IPS-20b (cell line): ENCODE data around the gene CEBPA.
"Not testable (repeated sequence)": the region's sequence is repeated elsewhere in the genome, so short reads cannot be mapped to it uniquely, and the experiment has no call there.

Experiments used
- H3K27ac ChIP-seq: one replicate; pipeline ENCODE4 v1.5.1; 2013; ENCODE audit warnings: low read length
- H3K27me3 ChIP-seq: 2 replicates; pipeline ENCODE4 v1.6.1; 2013; ENCODE audit warnings: mild to moderate bottlenecking, low read length, inconsistent platforms; ENCODE audit not compliant: insufficient read depth
- H3K36me3 ChIP-seq: 2 replicates; pipeline ENCODE4 v1.6.1; 2013; ENCODE audit warnings: low read depth, mild to moderate bottlenecking, inconsistent platforms, low read length, moderate library complexity; ENCODE audit not compliant: insufficient read depth
- H3K4me1 ChIP-seq: 2 replicates; pipeline ENCODE4 v1.6.1; 2013; ENCODE audit warnings: mild to moderate bottlenecking, control low read depth, inconsistent platforms, low read length, moderate library complexity; ENCODE audit not compliant: insufficient read depth
- H3K4me3 ChIP-seq: 2 replicates; pipeline ENCODE4 v1.5.1; 2013; ENCODE audit warnings: mild to moderate bottlenecking, low read length, inconsistent platforms
- H3K9ac ChIP-seq: 2 replicates; pipeline ENCODE4 v1.6.1; 2013; ENCODE audit warnings: low read depth, mild to moderate bottlenecking, inconsistent platforms, low read length, moderate library complexity
- H3K9me3 ChIP-seq: 2 replicates; pipeline ENCODE4 v1.6.1; 2013; ENCODE audit warnings: mild to moderate bottlenecking, low read depth, low read length, inconsistent platforms; ENCODE audit not compliant: insufficient read depth

CEBPA gene

DNA sequence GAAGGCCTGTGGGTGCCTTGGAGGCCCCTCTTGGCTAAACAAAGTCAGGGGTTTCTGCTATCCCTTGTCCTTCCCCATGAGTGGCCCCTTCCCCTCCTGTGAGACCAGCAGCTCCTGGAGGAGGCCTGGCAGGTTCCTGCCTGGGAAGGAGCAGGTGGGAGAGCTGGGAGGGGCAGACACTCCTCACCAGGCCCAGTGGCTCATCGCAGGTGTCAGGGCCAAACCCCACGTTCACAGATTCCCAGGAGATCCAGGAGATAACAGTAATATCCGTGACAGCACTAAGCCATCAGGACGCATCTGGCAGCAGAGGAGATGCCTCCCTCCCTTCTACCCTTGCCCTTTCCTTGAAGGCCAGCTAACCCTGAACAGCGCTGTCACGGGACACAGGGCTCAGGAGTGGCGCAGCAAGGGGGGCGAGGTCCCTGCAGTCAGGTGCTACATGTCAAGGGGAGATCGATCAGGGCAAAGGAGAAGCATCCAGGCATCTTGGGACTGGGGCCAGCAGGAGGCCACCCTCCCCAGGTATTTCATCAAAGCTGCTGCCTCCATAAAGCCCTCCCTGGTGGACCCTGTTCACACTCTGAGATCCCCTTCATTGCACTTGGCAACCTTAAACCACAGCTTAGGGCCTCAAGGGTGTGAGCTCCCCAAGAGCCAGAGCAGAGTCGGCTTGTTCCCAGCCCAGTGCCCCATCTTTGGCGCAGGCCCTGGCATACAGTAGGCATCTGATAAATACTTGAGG lies 4.8 kb downstream of the CEBPA start:
- H3K4me1 ChIP-seq = no peaks in the 10 kb centered on the region
- no peaks in the 10 kb centered on the region for H3K36me3 ChIP-seq
- H3K27ac ChIP-seq = no peak overlapping the region
- H3K9ac ChIP-seq = no peak overlapping the region
- H3K4me3 ChIP-seq = no peak overlapping the region
- H3K9me3 ChIP-seq = no peaks in the 10 kb centered on the region
- H3K27me3 ChIP-seq = peaks cover 54% of the 10 kb centered on the region

GRCh38 chr19:33296488-33296971 lies 5.8 kb downstream of the CEBPA start:
- Histone ChIP-seq H3K4me3 (no peak overlapping the region), H3K9me3 (no peaks in the 10 kb centered on the region), H3K36me3 (no peaks in the 10 kb centered on the region), H3K27me3 (peaks cover 47% of the 10 kb centered on the region), H3K27ac (no peak overlapping the region), H3K9ac (no peak overlapping the region), H3K4me1 (no peaks in the 10 kb centered on the region)

- H3K4me1 ChIP-seq = no peaks in the 10 kb centered on the region
- H3K27ac ChIP-seq = no peak overlapping the region
- peaks cover 40% of the 10 kb centered on the region for H3K27me3 ChIP-seq
Measured at GRCh38 chr19:33295621-33296487, 6.5 kb downstream of the CEBPA start.

DNA sequence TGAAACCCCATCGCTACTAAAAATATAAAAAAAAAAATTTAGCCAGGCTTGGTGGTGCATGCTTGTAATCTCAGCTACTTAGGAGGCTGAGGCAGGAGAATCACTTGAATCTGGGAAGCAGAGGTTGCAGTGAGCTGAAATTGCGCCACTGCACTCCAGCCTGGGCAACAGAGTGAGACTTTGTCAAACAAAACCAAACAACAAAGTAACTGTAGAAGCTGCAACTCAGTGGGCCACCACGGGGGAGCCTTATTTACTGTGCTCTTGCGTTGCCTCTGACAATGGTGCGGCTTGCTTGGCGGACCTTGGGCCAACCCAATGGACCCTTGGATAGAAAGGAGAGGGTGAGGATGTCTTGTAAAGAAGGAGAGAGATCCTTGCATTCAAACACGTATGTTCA lies 7.3 kb downstream of the CEBPA start:
- H3K4me1 ChIP-seq, H3K27ac ChIP-seq, H3K9ac ChIP-seq, H3K9me3 ChIP-seq, H3K36me3 ChIP-seq, H3K4me3 ChIP-seq: not testable (repeated sequence)
- peaks cover 32% of the 10 kb centered on the region for H3K27me3 ChIP-seq

More at GRCh38 chr19:33295621-33296487, 6.5 kb downstream of the CEBPA start:
- Histone ChIP-seq H3K4me3 (no peak overlapping the region), H3K36me3 (no peaks in the 10 kb centered on the region), H3K9me3 (no peaks in the 10 kb centered on the region), H3K9ac (no peak overlapping the region)

GRCh38 chr19:33294058-33294798 lies 8.1 kb downstream of the CEBPA start:
- Histone ChIP-seq H3K4me1 (no peaks in the 10 kb centered on the region), H3K27ac (no peak overlapping the region), H3K9ac (no peak overlapping the region), H3K36me3 (no peaks in the 10 kb centered on the region), H3K9me3 (no peaks in the 10 kb centered on the region), H3K4me3 (no peak overlapping the region), H3K27me3 (peaks cover 24% of the 10 kb centered on the region)

GRCh38 chr19:33293255-33294057 lies 8.9 kb downstream of the CEBPA start:
- no peak overlapping the region for H3K9ac ChIP-seq
- peaks cover 16% of the 10 kb centered on the region for H3K27me3 ChIP-seq
- H3K27ac ChIP-seq = no peak overlapping the region
- H3K4me3 ChIP-seq = no peak overlapping the region
- H3K36me3 ChIP-seq = no peaks in the 10 kb centered on the region
- no peaks in the 10 kb centered on the region for H3K9me3 ChIP-seq
- no peaks in the 10 kb centered on the region for H3K4me1 ChIP-seq

- Histone ChIP-seq H3K36me3 (no peaks in the 10 kb centered on the region), H3K9me3 (no peaks in the 10 kb centered on the region), H3K9ac (no peak overlapping the region), H3K27me3 (peaks cover 9% of the 10 kb centered on the region), H3K4me3 (no peak overlapping the region), H3K4me1 (no peaks in the 10 kb centered on the region), H3K27ac (no peak overlapping the region)
Measured at GRCh38 chr19:33292595-33293254, 9.6 kb downstream of the CEBPA start.

DNA sequence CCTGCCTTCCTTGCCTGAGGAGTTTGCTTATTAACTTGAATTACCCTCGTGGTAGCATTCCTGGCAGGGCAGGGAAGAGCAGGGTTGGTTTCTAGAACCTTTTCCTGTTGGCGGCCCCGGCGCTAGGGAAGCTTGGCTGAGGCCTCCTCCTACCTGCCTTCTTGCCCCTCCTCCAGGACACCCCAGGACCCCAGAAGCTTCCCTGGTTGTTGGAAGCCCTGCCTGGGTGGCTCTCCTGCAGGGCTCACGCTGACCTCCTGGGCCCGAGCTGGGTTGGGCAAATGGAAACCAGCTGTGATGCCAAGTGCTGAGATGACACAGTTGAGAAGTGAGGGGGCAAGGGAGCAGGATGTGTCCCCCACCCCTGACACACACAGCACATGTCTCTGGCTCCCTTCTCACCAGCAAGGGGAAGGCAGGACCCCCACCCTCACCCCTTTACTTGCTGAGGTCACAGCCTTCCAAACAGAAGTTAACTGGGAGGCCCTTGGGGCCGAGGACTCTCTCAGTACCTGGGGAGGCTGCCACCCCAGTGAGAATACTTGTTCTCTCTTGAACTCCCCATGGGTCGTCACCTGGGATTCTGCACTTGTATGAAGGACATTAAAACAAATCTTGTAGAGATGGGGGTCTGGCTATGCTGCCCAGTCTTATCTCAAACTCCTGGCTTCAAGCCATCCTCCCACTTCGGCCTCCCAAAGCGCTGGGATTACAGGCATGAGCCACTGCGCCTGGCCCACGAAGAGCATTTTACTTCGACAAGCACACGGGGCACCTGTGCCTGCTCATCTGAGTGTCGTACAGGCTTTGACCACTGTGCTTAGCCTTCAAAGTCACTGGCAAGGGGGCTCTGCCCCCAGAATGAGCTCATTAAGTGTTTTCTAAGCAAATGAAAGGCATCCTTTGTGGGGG lies 10.5 kb downstream of the CEBPA start:
- H3K36me3 ChIP-seq = no peaks in the 10 kb centered on the region
- H3K4me3 ChIP-seq = no peak overlapping the region
- H3K4me1 ChIP-seq = no peaks in the 10 kb centered on the region
- H3K27me3 ChIP-seq = peaks cover under 1% of the 10 kb centered on the region; the same call in 1 of the 2 replicates
- H3K9ac ChIP-seq = no peak overlapping the region
- H3K9me3 ChIP-seq = no peaks in the 10 kb centered on the region
- no peak overlapping the region for H3K27ac ChIP-seq

GRCh38 chr19:33290956-33291622 lies 11.2 kb downstream of the CEBPA start:
- Histone ChIP-seq H3K27me3 (no peaks in the 10 kb centered on the region; the same call in 1 of the 2 replicates), H3K27ac (no peak overlapping the region), H3K9ac (no peak overlapping the region), H3K4me1 (no peaks in the 10 kb centered on the region), H3K4me3 (no peak overlapping the region), H3K36me3 (no peaks in the 10 kb centered on the region), H3K9me3 (no peaks in the 10 kb centered on the region)
